NCI-H2196 (cell line): Measurements from ENCODE around the gene CNTNAP5.

Experiments
- DNase-seq: peaks from one replicate; lab custom pipeline; 2025; ENCODE audit not compliant: unreplicated experiment; lab: John Stamatoyannopoulos, UW

Gene CNTNAP5

GRCh38 chr2:124668161-124668560 is 643.1 kb downstream of the CNTNAP5 start:
- no peak for DNase-seq

DNA sequence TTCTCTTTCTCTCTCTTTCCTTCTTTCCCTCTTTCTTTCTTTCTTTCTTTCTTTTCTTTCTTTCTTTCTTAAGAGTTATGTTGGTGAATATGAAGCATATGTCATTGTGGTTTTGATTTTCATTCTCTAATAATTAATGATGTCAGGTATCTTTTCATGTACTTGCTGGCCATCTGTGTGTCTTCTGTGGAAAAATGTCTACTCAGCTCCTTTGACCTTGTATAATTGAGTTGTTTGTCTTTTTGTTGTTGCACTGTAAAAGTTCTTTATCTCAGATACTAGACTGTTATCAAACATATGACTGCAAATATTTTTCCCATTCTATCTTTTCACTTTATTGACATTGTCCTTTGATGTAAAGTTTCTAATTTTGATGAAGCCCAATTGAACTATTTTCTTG is 645.1 kb downstream of the CNTNAP5 start:
- no peak for DNase-seq

GRCh38 chr2:124678043-124678442 is 653.0 kb downstream of the CNTNAP5 start:
- DNase-seq, result no peak

DNA sequence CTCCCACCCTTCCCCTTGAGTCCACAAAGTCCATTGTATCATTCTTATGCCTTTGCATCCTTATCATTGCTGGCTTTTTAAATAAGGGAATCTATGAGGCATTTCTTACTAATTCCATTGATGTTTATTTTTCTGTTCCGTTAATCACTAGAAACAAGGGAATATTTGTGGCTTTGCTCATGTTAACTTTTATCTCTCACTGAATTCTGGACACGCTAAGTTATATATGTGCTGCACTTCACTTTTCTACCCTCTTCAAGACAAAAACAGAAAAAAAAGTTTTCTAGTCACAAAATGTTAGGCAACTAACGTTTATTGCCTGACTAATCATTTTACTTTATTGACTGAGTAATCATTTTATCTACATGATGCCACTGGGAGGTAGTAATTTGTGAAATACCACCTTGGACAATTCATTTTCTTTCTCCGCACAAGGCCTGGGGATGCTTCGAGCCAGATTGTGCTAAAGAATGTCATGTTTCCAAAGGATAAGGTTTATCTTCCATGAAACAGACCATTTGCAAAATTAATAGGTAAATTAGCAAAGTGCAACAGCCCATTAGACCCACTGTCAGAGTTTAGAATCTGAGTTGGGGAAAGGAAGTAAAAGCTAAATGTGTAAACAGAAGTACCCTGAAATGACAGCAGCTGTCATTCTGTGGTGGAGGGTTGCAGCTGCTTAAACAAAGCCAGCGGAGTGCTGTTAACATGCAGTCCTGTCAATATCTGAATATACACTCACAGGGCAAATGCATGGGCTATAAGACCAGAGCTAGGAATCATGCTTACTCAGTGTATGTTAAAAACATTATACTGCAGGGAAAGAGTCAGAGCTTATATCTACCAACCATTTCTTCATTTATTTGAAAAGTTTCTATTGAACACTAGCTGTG is 658.7 kb downstream of the CNTNAP5 start:
- no peak for DNase-seq

DNA sequence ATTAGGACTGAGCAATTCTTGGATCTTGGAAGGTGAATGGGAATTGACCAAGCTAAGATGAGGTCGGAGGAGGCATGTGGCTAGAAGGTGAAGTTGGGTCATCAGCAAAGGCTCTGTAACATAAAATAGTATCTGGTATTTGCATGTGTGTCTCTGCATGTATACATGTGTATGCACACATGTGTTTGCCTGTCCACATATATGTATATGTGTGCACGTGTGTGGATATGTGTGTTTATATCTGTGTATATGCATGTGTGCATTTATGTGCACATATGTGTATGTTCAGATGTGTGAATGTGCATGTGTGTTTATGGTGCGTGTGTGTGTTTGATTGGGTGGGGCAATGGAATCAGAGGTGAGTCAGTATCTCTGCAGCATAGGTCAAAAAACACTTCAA is 664.3 kb downstream of the CNTNAP5 start:
- DNase-seq, result no peak

- no peak for DNase-seq
These were observed 667.1 kb downstream of the CNTNAP5 start for GRCh38 chr2:124692216-124692615.

- no peak for DNase-seq
These were observed 667.6 kb downstream of the CNTNAP5 start for GRCh38 chr2:124692707-124693106.

DNA sequence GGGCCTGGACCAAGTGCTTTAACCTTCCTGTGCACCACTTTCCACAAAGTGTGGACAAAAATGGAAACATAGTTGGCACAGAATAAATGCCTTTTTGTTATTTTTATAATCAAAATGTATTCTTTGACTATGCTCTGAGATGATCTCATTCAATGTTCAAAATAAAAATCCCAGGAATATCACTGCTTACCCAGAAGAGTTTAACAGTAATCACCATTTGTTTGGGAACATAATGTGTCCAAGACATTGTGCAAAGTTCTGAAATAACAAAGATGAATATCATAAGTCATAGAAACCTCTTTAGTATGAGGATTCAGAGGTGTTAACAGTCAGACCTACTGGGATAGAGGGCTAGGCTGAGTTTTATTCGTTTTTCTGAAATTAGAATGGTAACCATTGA is 668.1 kb downstream of the CNTNAP5 start:
- no peak for DNase-seq

DNA sequence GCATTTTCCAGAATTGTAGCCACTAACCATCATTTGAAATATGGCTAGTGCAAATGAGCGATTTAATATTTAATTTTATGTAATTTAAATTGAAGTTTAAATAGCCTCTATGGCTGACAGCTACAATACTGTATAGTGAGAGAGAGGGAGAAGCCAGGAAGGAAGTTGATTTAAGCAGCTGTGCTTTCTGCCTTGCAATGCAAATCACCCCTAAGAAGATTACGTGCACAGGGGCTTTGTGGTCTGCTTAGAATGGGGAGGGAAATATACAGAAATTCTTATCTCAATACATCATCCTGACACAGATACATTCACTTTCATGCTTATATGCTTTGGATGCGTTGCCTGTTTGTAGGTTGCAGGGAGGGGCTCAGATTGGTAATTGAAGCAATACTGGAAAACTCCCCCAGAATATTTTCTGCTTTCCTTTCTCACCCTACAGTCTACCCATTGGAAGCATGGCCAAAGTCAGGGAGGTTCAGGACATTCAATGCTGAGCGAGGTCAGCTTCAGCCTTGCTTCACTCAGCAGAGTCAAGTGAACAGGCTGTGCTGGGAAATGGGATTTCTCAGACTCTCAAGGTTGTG is 674.0 kb downstream of the CNTNAP5 start:
- no peak for DNase-seq

- no peak for DNase-seq
These were observed 677.7 kb downstream of the CNTNAP5 start for GRCh38 chr2:124702777-124703176.

DNA sequence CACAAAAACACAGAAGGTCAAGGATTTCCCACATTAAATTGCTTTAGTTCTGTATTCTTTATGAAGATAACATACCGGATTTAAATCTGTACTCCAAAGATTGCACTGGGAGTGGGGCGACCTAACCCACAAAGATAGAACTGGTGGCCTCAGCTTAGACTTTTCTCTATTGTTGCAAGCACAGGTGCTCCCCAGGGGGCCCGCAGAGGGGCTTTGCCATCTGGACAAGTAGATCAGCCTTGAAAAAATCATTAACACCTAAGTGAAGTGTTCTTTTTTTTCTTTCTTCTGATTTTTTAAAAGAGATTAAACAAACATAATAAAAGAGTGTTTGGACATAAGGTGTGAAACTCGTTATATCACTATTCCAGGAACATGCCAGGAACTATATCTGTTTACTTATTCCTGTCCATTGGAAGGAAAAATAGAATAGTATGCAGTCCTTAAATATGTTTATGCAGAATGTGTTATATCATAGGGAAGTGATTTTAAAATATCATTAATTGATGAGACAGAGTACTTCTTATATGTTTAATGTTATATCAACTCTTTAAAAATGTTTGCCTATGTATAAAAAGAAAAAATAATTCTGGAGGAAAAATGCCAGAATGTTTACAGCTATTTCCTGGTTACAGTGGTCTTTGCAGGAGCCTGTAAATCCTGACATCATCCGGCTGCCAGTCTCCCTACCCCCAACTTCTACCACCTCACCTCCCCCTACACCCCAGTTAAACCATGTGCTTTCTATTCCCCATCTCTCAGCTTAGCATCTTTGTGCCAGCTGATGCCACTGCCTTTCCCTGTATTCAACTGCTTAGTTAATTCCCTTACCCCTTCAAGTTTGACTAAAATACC is 679.2 kb downstream of the CNTNAP5 start:
- DNase-seq, result no peak

GRCh38 chr2:124708661-124709060 is 683.6 kb downstream of the CNTNAP5 start:
- DNase-seq, result peak; percentile 7

DNA sequence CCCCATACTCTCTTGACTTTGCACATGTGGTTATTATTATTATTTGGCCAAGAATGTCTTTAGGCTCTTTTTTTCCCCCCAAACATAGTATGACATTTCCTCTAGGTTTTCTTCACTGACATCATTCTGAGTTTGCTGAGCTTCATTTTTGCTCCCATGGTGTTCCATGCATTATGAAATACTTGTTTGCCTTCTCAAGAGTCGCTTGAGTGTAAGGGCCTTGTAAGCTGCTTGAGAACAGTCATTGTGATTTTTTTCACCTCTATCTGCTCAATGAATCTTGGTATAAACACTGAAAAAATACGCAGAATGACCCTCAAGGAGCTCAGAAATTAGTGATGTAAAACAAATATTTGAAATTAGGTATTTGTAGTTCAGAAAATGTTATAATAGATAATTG is 688.9 kb downstream of the CNTNAP5 start:
- DNase-seq, result no peak

DNA sequence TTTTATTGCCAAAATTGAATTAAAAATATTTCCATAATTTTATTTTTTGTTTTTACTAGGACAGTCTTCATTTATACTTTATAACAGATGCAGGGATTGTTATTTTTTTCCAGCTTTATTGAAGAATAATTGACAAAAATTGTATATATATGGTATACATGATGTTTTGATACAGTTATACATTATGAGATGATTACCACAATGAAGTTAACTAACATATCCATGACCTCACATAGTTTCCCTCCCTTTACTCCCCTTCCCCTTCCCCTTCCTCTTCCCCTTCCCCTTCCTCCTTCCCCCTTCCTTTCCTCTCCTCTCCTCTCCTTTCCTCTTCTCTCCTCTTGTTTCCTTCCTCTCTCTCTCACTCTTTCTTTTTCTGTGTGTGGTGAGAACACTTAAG is 700.1 kb downstream of the CNTNAP5 start:
- no peak for DNase-seq

DNA sequence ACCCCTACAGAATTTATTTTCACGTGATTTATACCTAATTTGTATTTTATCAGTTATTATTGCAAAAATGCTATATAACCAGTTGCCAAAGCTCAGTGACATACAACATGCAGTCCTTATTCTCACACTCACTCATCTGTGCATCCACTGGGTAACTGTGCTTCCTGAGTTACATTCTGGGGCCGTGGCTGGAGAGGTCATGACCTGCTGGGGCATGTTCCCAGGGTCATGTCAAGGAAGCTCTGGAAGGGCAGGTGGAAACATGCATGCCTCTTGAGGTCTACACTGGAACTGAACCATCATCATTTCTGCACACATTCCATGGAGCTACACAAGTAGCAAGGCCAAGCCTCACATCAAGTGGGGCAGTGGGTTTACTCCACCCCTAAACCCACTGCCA is 715.5 kb downstream of the CNTNAP5 start:
- DNase-seq, result no peak

DNA sequence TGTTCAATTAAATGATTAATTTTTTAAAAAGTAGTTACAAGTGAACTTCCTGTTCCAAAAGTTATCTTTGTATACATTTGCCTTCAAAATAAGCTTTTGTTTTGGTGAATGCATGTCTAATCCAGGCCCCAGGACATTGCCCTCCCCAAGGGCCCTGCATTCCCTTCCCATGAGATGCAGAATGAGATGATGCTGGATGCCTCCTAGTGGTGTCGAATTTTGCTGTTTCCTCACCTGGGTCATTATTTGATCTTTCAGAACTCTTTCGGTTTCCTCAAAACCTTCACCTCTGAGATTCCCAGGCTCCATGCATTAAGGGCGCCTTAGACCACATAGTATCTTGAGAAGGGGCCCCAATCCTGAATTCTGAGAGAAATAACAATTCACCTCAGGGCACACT is 728.8 kb downstream of the CNTNAP5 start:
- no peak for DNase-seq

GRCh38 chr2:124755386-124755785 is 730.3 kb downstream of the CNTNAP5 start:
- no peak for DNase-seq

GRCh38 chr2:124756048-124756447 is 731.0 kb downstream of the CNTNAP5 start:
- DNase-seq, result no peak

GRCh38 chr2:124762388-124762787 is 737.3 kb downstream of the CNTNAP5 start:
- no peak for DNase-seq

DNA sequence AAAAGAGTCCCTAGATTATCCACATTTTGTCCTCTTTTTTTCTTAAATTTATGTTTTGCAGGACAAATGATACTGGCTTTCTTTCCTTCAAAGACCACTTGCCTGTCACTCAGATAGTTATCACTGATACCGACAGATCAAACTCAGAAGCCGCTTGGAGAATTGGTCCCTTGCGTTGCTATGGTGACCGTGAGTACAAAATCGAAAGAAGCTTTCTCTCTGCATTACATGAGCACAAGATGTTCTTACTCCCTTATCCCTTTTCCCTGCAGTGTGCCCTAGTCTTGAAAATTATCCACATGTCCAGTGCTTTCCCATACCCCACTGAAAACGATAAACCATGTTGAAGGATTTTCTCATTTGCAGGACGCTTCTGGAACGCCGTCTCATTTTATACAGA is 738.5 kb downstream of the CNTNAP5 start:
- no peak for DNase-seq

DNA sequence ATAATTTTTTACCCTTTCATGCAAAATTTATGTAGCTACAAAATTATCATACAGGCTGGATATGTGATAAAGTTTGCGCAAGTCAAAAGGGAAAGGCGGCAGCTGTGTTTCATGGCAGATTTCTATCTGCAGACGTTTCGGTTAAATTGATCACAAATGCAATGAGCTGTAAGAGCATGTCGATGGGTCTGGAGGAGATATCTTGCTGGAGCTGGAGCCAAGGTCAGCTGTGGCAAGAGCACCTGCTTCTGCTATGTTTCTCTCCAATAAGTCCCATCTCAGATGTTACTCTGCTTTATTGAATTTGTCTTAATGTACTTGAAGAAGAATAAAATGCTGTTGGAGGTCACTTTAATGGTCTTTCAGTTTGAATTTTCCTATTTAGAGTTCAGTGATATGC is 749.7 kb downstream of the CNTNAP5 start:
- DNase-seq, result no peak

- DNase-seq, result no peak
These were observed 751.2 kb downstream of the CNTNAP5 start for GRCh38 chr2:124776332-124776731.
